Naive thymus-derived CD4-positive, alpha-beta T cell (primary cell): ENCODE results near the gene SEL1L3. TPM values are rescaled to one million over a fixed set of nuclear protein-coding genes. Genes with fewer than 3 reads are reported as not detected.
A peak's percentile ranks its signal among the peaks of the same experiment; 100 is the strongest.

Experiments used
- ATAC-seq: fragments of 150-1000 bp; cut with Tn5 transposase; 2 replicates; pipeline ENCODE4 v1.10.0; 2021; ENCODE audit warnings: mild to moderate bottlenecking, moderate library complexity
- CTCF ChIA-PET: fragments of 350-600 bp; sonication (Branson Sonifier 250); formaldehyde crosslinking; loops from one replicate; lab custom pipeline; 2021; ENCODE audit warnings: antibody characterized with exemption; lab: Charles Lee
- POLR2A ChIA-PET: fragments of 350-600 bp; sonication (Branson Sonifier 250); formaldehyde crosslinking; loops from one replicate; lab custom pipeline; 2021; ENCODE audit warnings: antibody characterized with exemption, inconsistent platforms; lab: Charles Lee
- DNase-seq, 9 donors: peaks; one replicate each; pipeline versions ENCODE4 v3.0.0 to v3.0.0-alpha.2; 2020 to 2022; ENCODE audit warnings: mixed read lengths in 1 of 9
- H3K27ac ChIP-seq: one replicate; pipeline ENCODE4 v1.7.0; 2013; ENCODE audit warnings: mild to moderate bottlenecking, low read depth, low read length, moderate library complexity
- H3K27me3 ChIP-seq, 2 donors: one replicate each; pipeline ENCODE4 v1.7.0; 2013; ENCODE audit warnings: low read length in 2 of 2, mild to moderate bottlenecking in 2 of 2, moderate library complexity in 2 of 2; ENCODE audit not compliant: control insufficient read depth in 2 of 2, insufficient read depth in 2 of 2
- H3K36me3 ChIP-seq, 3 experiments: 1 replicate in 2 of 3; 2 replicates in 1 of 3; pipeline ENCODE4 v1.7.0; 2013; ENCODE audit warnings: low read length in 3 of 3, mild to moderate bottlenecking in 3 of 3, moderate library complexity in 1 of 3; ENCODE audit not compliant: insufficient read depth in 3 of 3, control insufficient read depth in 2 of 3
- H3K4me1 ChIP-seq, 2 donors: one replicate each; pipeline ENCODE4 v1.7.0; 2013; ENCODE audit warnings: low read length in 2 of 2, mild to moderate bottlenecking in 2 of 2, moderate library complexity in 1 of 2; ENCODE audit not compliant: control insufficient read depth in 2 of 2, insufficient read depth in 2 of 2
- H3K4me3 ChIP-seq: 2 replicates; pipeline ENCODE4 v1.7.0; 2013; ENCODE audit warnings: mild to moderate bottlenecking, low read length
- H3K9me3 ChIP-seq, 3 experiments: 1 replicate in 2 of 3; 2 replicates in 1 of 3; pipeline ENCODE4 v1.7.0; 2013; ENCODE audit warnings: low read length in 3 of 3; ENCODE audit not compliant: control insufficient read depth in 2 of 3
- H3K27ac Mint-ChIP-seq, 9 donors: one replicate each; pipeline ENCODE4 v1.8.0; 2020 to 2022; ENCODE audit warnings: mixed read lengths in 9 of 9, mild to moderate bottlenecking in 8 of 9, moderate library complexity in 5 of 9, inconsistent platforms in 2 of 9
- H3K27me3 Mint-ChIP-seq, 5 donors: one replicate each; pipeline ENCODE4 v1.8.0; 2021 to 2022; ENCODE audit warnings: mixed read lengths in 5 of 5, mild to moderate bottlenecking in 1 of 5
- H3K36me3 Mint-ChIP-seq, 5 donors: one replicate each; pipeline ENCODE4 v1.8.0; 2020 to 2022; ENCODE audit warnings: mixed read lengths in 5 of 5, mild to moderate bottlenecking in 3 of 5, inconsistent platforms in 1 of 5
- H3K4me1 Mint-ChIP-seq, 7 donors: one replicate each; pipeline ENCODE4 v1.8.0; 2020 to 2022; ENCODE audit warnings: mixed read lengths in 7 of 7, mild to moderate bottlenecking in 3 of 7, inconsistent platforms in 1 of 7
- H3K4me3 Mint-ChIP-seq, 10 donors: one replicate each; pipeline ENCODE4 v1.8.0; 2020 to 2022; ENCODE audit warnings: mild to moderate bottlenecking in 10 of 10, mixed read lengths in 10 of 10, moderate library complexity in 6 of 10, inconsistent platforms in 2 of 10
- H3K9me3 Mint-ChIP-seq, 11 donors: one replicate each; pipeline ENCODE4 v1.8.0; 2020 to 2022; ENCODE audit warnings: mixed read lengths in 11 of 11, mild to moderate bottlenecking in 4 of 11, inconsistent platforms in 1 of 11, moderate library complexity in 1 of 11
- intact Hi-C, 2 donors: fragments of 100-400 bp; cut with micrococcal nuclease; formaldehyde crosslinking; loops; one replicate each; pipeline ENCODE4 v1.15.1; 2023
- polyA plus RNA-seq, 2 donors: library from polyadenylated mRNA; unstranded; fragments of 300-500 nt; fragmentation: Illumina TruSeq; gene quantifications; one replicate each; pipeline ENCODE4 v1.2.3, GENCODE V29; 2021
- total RNA-seq, 6 experiments: library from RNA in 5 of 6; stranded (reverse) in 5 of 6; gene quantifications; 1 replicate in 5 of 6; 2 replicates in 1 of 6; pipeline ENCODE4 v1.2.3 and lab custom pipeline; 2021 to 2026

Gene SEL1L3
- total and polyA plus RNA-seq, 7 experiments from 2014 or later, result 15.9 to 55.8 (median 42.3) TPM

GRCh38 chr4:25786497-25787065 is 76.2 kb downstream of the SEL1L3 start:
- Histone ChIP-seq H3K36me3 (peaks cover 0 to 52% (median 2%) of the 10 kb centered on the region in 3 experiments), H3K27ac (no peak overlapping the region), H3K27me3 (no peaks in the 10 kb centered on the region), H3K9me3 (no peaks in the 10 kb centered on the region), H3K4me1 (no peaks in the 10 kb centered on the region), H3K4me3 (no peak overlapping the region)
- ChIA-PET CTCF (no interaction called here), POLR2A (no interaction called here)
- DNase-seq (no peak), ATAC-seq (no peak)
- Mint-ChIP-seq H3K27ac (no peak overlapping the region), H3K36me3 (peaks cover 20 to 69% (median 59%) of the 10 kb centered on the region in 5 donors), H3K4me1 (peaks cover 0 to 8% (median 0%) of the 10 kb centered on the region in 7 donors), H3K27me3 (no peaks in the 10 kb centered on the region), H3K9me3 (no peaks in the 10 kb centered on the region), H3K4me3 (no peak overlapping the region)
- intact Hi-C loops, result no loop called here

- Mint-ChIP-seq H3K9me3 (peaks cover 0 to 1% (median 0%) of the 10 kb centered on the region in 11 donors), H3K36me3 (peaks cover 27 to 66% (median 62%) of the 10 kb centered on the region in 5 donors), H3K4me3 (no peak overlapping the region), H3K27ac (no peak overlapping the region), H3K27me3 (no peaks in the 10 kb centered on the region), H3K4me1 (peaks cover 0 to 8% (median 0%) of the 10 kb centered on the region in 7 donors)
- no peak overlapping the region for H3K4me3 ChIP-seq
- H3K4me1 ChIP-seq, result no peaks in the 10 kb centered on the region
- peak; percentile 41 for ATAC-seq
- DNase-seq, result no peak
- ChIA-PET POLR2A (no interaction called here), CTCF (no interaction called here)
- intact Hi-C loops, result no loop called here
- peaks cover 0 to 63% (median 3%) of the 10 kb centered on the region in 3 experiments for H3K36me3 ChIP-seq
- H3K27ac ChIP-seq, result no peak overlapping the region
- H3K9me3 ChIP-seq, result no peaks in the 10 kb centered on the region
- H3K27me3 ChIP-seq, result no peaks in the 10 kb centered on the region
Observed at GRCh38 chr4:25783943-25784342, 78.8 kb downstream of the SEL1L3 start.

GRCh38 chr4:25783126-25783525 is 79.7 kb downstream of the SEL1L3 start:
- no peak overlapping the region for H3K4me3 Mint-ChIP-seq
- ATAC-seq (no peak), DNase-seq (no peak)
- H3K4me1 Mint-ChIP-seq, result peaks cover 0 to 8% (median 0%) of the 10 kb centered on the region in 7 donors
- H3K9me3 Mint-ChIP-seq, result peaks cover 0 to 2% (median 0%) of the 10 kb centered on the region in 11 donors
- POLR2A ChIA-PET, result no interaction called here
- H3K4me1 ChIP-seq, result no peaks in the 10 kb centered on the region
- intact Hi-C loops, result no loop called here
- CTCF ChIA-PET, result no interaction called here
- H3K27me3 Mint-ChIP-seq, result no peaks in the 10 kb centered on the region
- no peak overlapping the region for H3K27ac Mint-ChIP-seq
- no peaks in the 10 kb centered on the region for H3K9me3 ChIP-seq
- H3K4me3 ChIP-seq, result no peak overlapping the region
- no peak overlapping the region for H3K27ac ChIP-seq
- peaks cover 30 to 66% (median 62%) of the 10 kb centered on the region in 5 donors for H3K36me3 Mint-ChIP-seq
- H3K27me3 ChIP-seq, result no peaks in the 10 kb centered on the region
- H3K36me3 ChIP-seq, result peaks cover 0 to 68% (median 3%) of the 10 kb centered on the region in 3 experiments

GRCh38 chr4:25782482-25782881 is 80.3 kb downstream of the SEL1L3 start:
- Mint-ChIP-seq H3K4me3 (no peak overlapping the region), H3K27me3 (no peaks in the 10 kb centered on the region), H3K36me3 (peaks cover 25 to 68% (median 62%) of the 10 kb centered on the region in 5 donors), H3K4me1 (peaks cover 0 to 8% (median 0%) of the 10 kb centered on the region in 7 donors), H3K27ac (no peak overlapping the region), H3K9me3 (peaks cover 0 to 2% (median 0%) of the 10 kb centered on the region in 11 donors)
- Histone ChIP-seq H3K4me3 (no peak overlapping the region), H3K27me3 (no peaks in the 10 kb centered on the region), H3K36me3 (peaks cover 0 to 70% (median 3%) of the 10 kb centered on the region in 3 experiments), H3K27ac (no peak overlapping the region), H3K9me3 (no peaks in the 10 kb centered on the region), H3K4me1 (no peaks in the 10 kb centered on the region)
- POLR2A ChIA-PET, result no interaction called here
- ATAC-seq, result no peak
- DNase-seq, result no peak
- intact Hi-C loops, result no loop called here
- CTCF ChIA-PET, result no interaction called here

GRCh38 chr4:25779021-25779420 is 83.8 kb downstream of the SEL1L3 start:
- Histone ChIP-seq H3K27ac (no peak overlapping the region), H3K27me3 (no peaks in the 10 kb centered on the region), H3K4me3 (no peak overlapping the region), H3K4me1 (no peaks in the 10 kb centered on the region), H3K9me3 (no peaks in the 10 kb centered on the region), H3K36me3 (peaks cover 0 to 61% (median 11%) of the 10 kb centered on the region in 3 experiments)
- ATAC-seq, result no peak
- CTCF ChIA-PET, result no interaction called here
- POLR2A ChIA-PET, result no interaction called here
- Mint-ChIP-seq H3K36me3 (peaks cover 29 to 74% (median 65%) of the 10 kb centered on the region in 5 donors), H3K4me3 (no peak overlapping the region), H3K27ac (no peak overlapping the region), H3K9me3 (peaks cover 0 to 2% (median 0%) of the 10 kb centered on the region in 11 donors), H3K27me3 (no peaks in the 10 kb centered on the region), H3K4me1 (peaks cover 0 to 3% (median 0%) of the 10 kb centered on the region in 7 donors)
- intact Hi-C loops, result no loop called here
- no peak for DNase-seq

GRCh38 chr4:25776795-25777194 is 86.0 kb downstream of the SEL1L3 start:
- peaks cover 26 to 74% (median 64%) of the 10 kb centered on the region in 5 donors for H3K36me3 Mint-ChIP-seq
- H3K27ac Mint-ChIP-seq, result no peak overlapping the region
- H3K4me1 Mint-ChIP-seq, result peaks cover 0 to 5% (median 0%) of the 10 kb centered on the region in 7 donors
- no peak overlapping the region for H3K4me3 Mint-ChIP-seq
- H3K9me3 Mint-ChIP-seq, result peaks cover 0 to 2% (median 0%) of the 10 kb centered on the region in 11 donors
- ChIA-PET POLR2A (no interaction called here), CTCF (no interaction called here)
- Histone ChIP-seq H3K9me3 (no peaks in the 10 kb centered on the region), H3K27ac (no peak overlapping the region), H3K36me3 (peaks cover 0 to 45% (median 11%) of the 10 kb centered on the region in 3 experiments), H3K27me3 (no peaks in the 10 kb centered on the region), H3K4me1 (no peaks in the 10 kb centered on the region), H3K4me3 (no peak overlapping the region)
- H3K27me3 Mint-ChIP-seq, result no peaks in the 10 kb centered on the region
- ATAC-seq, result no peak
- intact Hi-C loops, result no loop called here
- no peak for DNase-seq

- Mint-ChIP-seq H3K9me3 (peaks cover 0 to 2% (median 0%) of the 10 kb centered on the region in 11 donors), H3K27ac (peak overlapping the region in 1 of 9 donors; percentile 28), H3K4me1 (peaks cover 0 to 3% (median 0%) of the 10 kb centered on the region in 7 donors), H3K27me3 (no peaks in the 10 kb centered on the region), H3K4me3 (no peak overlapping the region), H3K36me3 (peaks cover 21 to 69% (median 64%) of the 10 kb centered on the region in 5 donors)
- intact Hi-C loops, result no loop called here
- H3K36me3 ChIP-seq, result peaks cover 0 to 38% (median 8%) of the 10 kb centered on the region in 3 experiments
- H3K27ac ChIP-seq, result no peak overlapping the region
- CTCF ChIA-PET, result no interaction called here
- ATAC-seq (no peak), DNase-seq (no peak)
- no peak overlapping the region for H3K4me3 ChIP-seq
- H3K4me1 ChIP-seq, result no peaks in the 10 kb centered on the region
- no peaks in the 10 kb centered on the region for H3K9me3 ChIP-seq
- POLR2A ChIA-PET, result no interaction called here
- no peaks in the 10 kb centered on the region for H3K27me3 ChIP-seq
Observed at GRCh38 chr4:25775166-25775565, 87.6 kb downstream of the SEL1L3 start.
